Mesenchymal stem cell (in vitro differentiated cells and primary cell): Measurements from ENCODE around the gene NMNAT2.
A peak's percentile ranks its signal among the peaks of the same experiment; 100 is the strongest.

ENCODE experiments used
- DNase-seq: peaks from one replicate; pipeline ENCODE4 v3.0.0-alpha.2; 2013
- H2AFZ ChIP-seq: one replicate; pipeline ENCODE4 v1.6.1; 2013; ENCODE audit warnings: low read depth, mild to moderate bottlenecking, control low read depth, inconsistent platforms, low read length, moderate library complexity
- H2AK5ac ChIP-seq: 2 replicates; pipeline ENCODE4 v1.6.1; 2013; ENCODE audit warnings: low read length, moderate library complexity, mild to moderate bottlenecking, inconsistent platforms; ENCODE audit not compliant: severe bottlenecking
- H2BK120ac ChIP-seq: one replicate; pipeline ENCODE4 v1.6.1; 2013; ENCODE audit warnings: low read depth, mild to moderate bottlenecking, inconsistent platforms, low read length, moderate library complexity
- H2BK12ac ChIP-seq, 2 experiments: one replicate each; pipeline ENCODE4 v1.6.1; 2013; ENCODE audit warnings: inconsistent platforms in 2 of 2, low read length in 2 of 2, mild to moderate bottlenecking in 2 of 2, moderate library complexity in 2 of 2, control low read depth in 1 of 2
- H2BK15ac ChIP-seq: one replicate; pipeline ENCODE4 v1.6.1; 2013; ENCODE audit warnings: mild to moderate bottlenecking, low read depth, inconsistent platforms; ENCODE audit not compliant: poor library complexity, severe bottlenecking
- H2BK5ac ChIP-seq: 2 replicates; pipeline ENCODE4 v1.6.1; 2013; ENCODE audit warnings: low read depth, mild to moderate bottlenecking, low read length, control low read depth, inconsistent platforms; ENCODE audit not compliant: poor library complexity, severe bottlenecking
- H3K14ac ChIP-seq, 2 experiments: one replicate each; pipeline ENCODE4 v1.6.1; 2013; ENCODE audit warnings: inconsistent platforms in 2 of 2, low read length in 2 of 2, control low read depth in 1 of 2, mild to moderate bottlenecking in 1 of 2, moderate library complexity in 1 of 2
- H3K18ac ChIP-seq, 2 experiments: one replicate each; pipeline ENCODE4 v1.6.1; 2013; ENCODE audit warnings: inconsistent platforms in 2 of 2, low read length in 2 of 2, control low read depth in 1 of 2, low read depth in 1 of 2, mild to moderate bottlenecking in 1 of 2
- H3K23ac ChIP-seq, 2 experiments: one replicate each; pipeline ENCODE4 v1.6.1; 2013; ENCODE audit warnings: inconsistent platforms in 2 of 2, low read length in 2 of 2, mild to moderate bottlenecking in 2 of 2, moderate library complexity in 2 of 2, control low read depth in 1 of 2
- H3K27ac ChIP-seq: 2 replicates; pipeline ENCODE4 v1.5.1; 2013; ENCODE audit warnings: mild to moderate bottlenecking, moderate library complexity, low read length, control low read depth, inconsistent platforms; ENCODE audit not compliant: poor library complexity, severe bottlenecking
- H3K27me3 ChIP-seq, 2 experiments: 2 replicates each; pipeline versions ENCODE4 v1.6.1 to v1.7.0; 2013; ENCODE audit warnings: low read length in 2 of 2, mild to moderate bottlenecking in 2 of 2, moderate library complexity in 2 of 2, control low read depth in 1 of 2, inconsistent platforms in 1 of 2; ENCODE audit not compliant: control insufficient read depth in 1 of 2, insufficient read depth in 1 of 2
- H3K36me3 ChIP-seq, 2 experiments: 2 replicates each; pipeline versions ENCODE4 v1.6.1 to v1.7.0; 2013; ENCODE audit warnings: low read length in 2 of 2, control low read depth in 1 of 2, inconsistent platforms in 1 of 2, low read depth in 1 of 2, mild to moderate bottlenecking in 1 of 2; ENCODE audit not compliant: insufficient read depth in 2 of 2, control insufficient read depth in 1 of 2
- H3K4ac ChIP-seq, 2 experiments: one replicate each; pipeline ENCODE4 v1.6.1; 2013; ENCODE audit warnings: inconsistent platforms in 2 of 2, low read length in 2 of 2, mild to moderate bottlenecking in 2 of 2, moderate library complexity in 2 of 2, control low read depth in 1 of 2, low read depth in 1 of 2
- H3K4me1 ChIP-seq: 2 replicates; pipeline ENCODE4 v1.6.1; 2013; ENCODE audit warnings: low read depth, low read length, control low read depth; ENCODE audit not compliant: control insufficient read depth, insufficient read depth
- H3K4me2 ChIP-seq: 2 replicates; pipeline ENCODE4 v1.6.1; 2013; ENCODE audit warnings: low read length, mild to moderate bottlenecking, inconsistent platforms; ENCODE audit not compliant: poor library complexity, severe bottlenecking
- H3K4me3 ChIP-seq, 2 experiments: 2 replicates each; pipeline versions ENCODE4 v1.5.1 to v1.7.0; 2013; ENCODE audit warnings: low read length in 2 of 2, mild to moderate bottlenecking in 2 of 2, control low read depth in 1 of 2, low read depth in 1 of 2; ENCODE audit not compliant: insufficient read depth in 1 of 2
- H3K79me1 ChIP-seq: replicated peaks from 2 replicates; pipeline ENCODE4 v1.6.1; 2013; ENCODE audit warnings: mild to moderate bottlenecking, control low read depth, low read length, inconsistent platforms; ENCODE audit not compliant: poor library complexity, severe bottlenecking
- H3K9ac ChIP-seq: 2 replicates; pipeline ENCODE4 v1.7.0; 2013; ENCODE audit warnings: mild to moderate bottlenecking, low read length, moderate library complexity
- H3K9me3 ChIP-seq: 2 replicates; pipeline ENCODE4 v1.7.0; 2013; ENCODE audit warnings: mild to moderate bottlenecking, low read length; ENCODE audit not compliant: control insufficient read depth
- H4K8ac ChIP-seq: one replicate; pipeline ENCODE4 v1.6.1; 2013; ENCODE audit warnings: inconsistent platforms, mild to moderate bottlenecking, low read length, moderate library complexity
- H4K91ac ChIP-seq: one replicate; pipeline ENCODE4 v1.6.1; 2013; ENCODE audit warnings: mild to moderate bottlenecking, low read length, inconsistent platforms
- WGBS: methylation state at CpG from one replicate; pipeline ENCODE4 v1.1.7; 2013; ENCODE audit warnings: mixed read lengths; 5-methylcytosine and 5-hydroxymethylcytosine counted together

Gene NMNAT2

GRCh38 chr1:183236158-183236725, 181.9 kb downstream of the NMNAT2 start:
- H2BK5ac ChIP-seq: no peak overlapping the region
- H3K27ac ChIP-seq: no peak overlapping the region
- H4K8ac ChIP-seq: peak overlapping the region; percentile 5
- no peak overlapping the region for H2BK15ac ChIP-seq
- peak overlapping the region; percentile 11 for H2AK5ac ChIP-seq
- no peaks in the 10 kb centered on the region for H3K27me3 ChIP-seq
- H3K9me3 ChIP-seq: no peaks in the 10 kb centered on the region
- H3K36me3 ChIP-seq: no peaks in the 10 kb centered on the region
- no peaks in the 10 kb centered on the region for H3K79me1 ChIP-seq
- no peak overlapping the region for H3K4me3 ChIP-seq
- H3K9ac ChIP-seq: peak overlapping the region; percentile 90
- H3K4me2 ChIP-seq: no peak overlapping the region
- no peak for DNase-seq
- WGBS: 56% methylated on average over 5 of the region's 6 CpGs
- no peak overlapping the region for H3K14ac ChIP-seq
- H2BK120ac ChIP-seq: no peak overlapping the region
- H3K18ac ChIP-seq: peak overlapping the region in 1 of 2 experiments; percentile 61
- H2BK12ac ChIP-seq: peak overlapping the region in 1 of 2 experiments; percentile 29
- H3K23ac ChIP-seq: no peak overlapping the region
- no peak overlapping the region for H2AFZ ChIP-seq
- no peak overlapping the region for H3K4ac ChIP-seq
- peaks cover 6% of the 10 kb centered on the region for H3K4me1 ChIP-seq
- no peak overlapping the region for H4K91ac ChIP-seq

DNA sequence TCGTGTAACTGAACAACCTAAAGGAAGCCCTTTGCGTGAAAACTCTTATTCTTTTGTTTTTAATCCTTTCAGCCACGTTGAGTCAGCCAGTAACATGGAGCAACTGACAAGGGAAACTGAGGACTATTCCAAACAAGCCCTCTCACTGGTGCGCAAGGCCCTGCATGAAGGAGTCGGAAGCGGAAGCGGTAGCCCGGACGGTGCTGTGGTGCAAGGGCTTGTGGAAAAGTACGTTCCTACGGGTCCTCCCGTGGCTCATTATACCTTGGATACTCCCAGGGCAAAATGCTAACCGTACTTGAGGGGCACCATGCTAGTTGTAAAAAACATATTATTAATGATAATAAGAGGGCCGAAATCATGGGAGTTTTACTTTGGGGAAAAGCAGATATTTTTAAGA, 182.7 kb downstream of the NMNAT2 start:
- H2AK5ac ChIP-seq: peak overlapping the region; percentile 94
- no peak overlapping the region for H3K23ac ChIP-seq
- no peaks in the 10 kb centered on the region for H3K9me3 ChIP-seq
- H3K79me1 ChIP-seq: no peaks in the 10 kb centered on the region
- no peaks in the 10 kb centered on the region for H3K36me3 ChIP-seq
- peak overlapping the region; percentile 74 for H3K27ac ChIP-seq
- peaks cover 8% of the 10 kb centered on the region for H3K4me1 ChIP-seq
- H4K91ac ChIP-seq: peak overlapping the region; percentile 94
- no peaks in the 10 kb centered on the region for H3K27me3 ChIP-seq
- peak overlapping the region; percentile 97 to 100 for H2BK12ac ChIP-seq
- DNase-seq: no peak
- H4K8ac ChIP-seq: peak overlapping the region; percentile 87
- H2BK15ac ChIP-seq: no peak overlapping the region
- no peak overlapping the region for H2BK120ac ChIP-seq
- WGBS: 83% methylated on average over 14 of the region's 14 CpGs
- H3K18ac ChIP-seq: peak overlapping the region; percentile 93
- peak overlapping the region in 1 of 2 experiments; percentile 67 for H3K4me3 ChIP-seq
- H3K4ac ChIP-seq: peak overlapping the region in 1 of 2 experiments; percentile 77
- H3K14ac ChIP-seq: peak overlapping the region in 1 of 2 experiments; percentile 44
- H3K9ac ChIP-seq: peak overlapping the region; percentile 90
- no peak overlapping the region for H2AFZ ChIP-seq
- H2BK5ac ChIP-seq: no peak overlapping the region
- H3K4me2 ChIP-seq: peak overlapping the region; percentile 71

DNA sequence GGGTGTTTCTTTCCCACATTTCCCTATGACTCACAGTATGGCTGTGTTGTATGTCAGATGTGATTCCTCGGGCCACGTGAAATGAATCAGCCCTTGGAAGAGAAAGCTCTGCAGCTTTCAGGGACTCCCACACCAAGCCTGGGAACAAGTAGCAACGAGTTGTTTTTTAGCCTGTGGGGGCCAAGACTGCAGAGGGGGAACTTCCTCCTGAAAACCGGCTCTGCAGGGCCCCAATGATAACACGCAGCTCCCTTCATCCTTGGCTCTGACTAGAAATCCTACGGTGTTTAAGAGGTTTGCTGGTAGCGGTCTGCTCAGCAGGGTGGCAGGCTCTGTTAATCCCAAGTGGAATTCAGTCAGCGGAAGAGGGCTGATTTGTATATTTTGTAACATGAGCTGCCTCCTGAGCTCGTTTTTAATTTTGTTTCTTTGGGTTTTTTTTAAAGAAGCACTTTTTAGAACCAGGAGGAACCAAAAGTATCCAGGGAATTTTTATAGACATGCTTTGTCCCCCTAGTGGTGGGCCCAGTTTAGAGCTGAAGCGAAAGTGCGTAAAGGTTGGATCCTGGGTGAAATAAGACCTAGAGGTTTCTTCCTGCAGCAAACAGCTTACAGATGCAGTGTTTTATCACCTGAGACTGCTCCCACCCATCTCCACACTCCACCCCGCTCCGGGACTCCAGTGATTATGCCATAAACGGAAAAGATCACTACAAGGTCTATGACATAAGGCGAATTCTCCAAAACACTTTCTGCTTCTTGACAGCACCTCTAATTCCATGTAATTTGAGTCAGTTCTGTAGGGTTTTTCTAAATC, 183.3 kb downstream of the NMNAT2 start:
- H3K79me1 ChIP-seq: no peaks in the 10 kb centered on the region
- H4K8ac ChIP-seq: peak overlapping the region; percentile 53
- H3K27ac ChIP-seq: peak overlapping the region; percentile 74
- H3K4me3 ChIP-seq: peak overlapping the region in 1 of 2 experiments; percentile 67
- H2BK12ac ChIP-seq: peak overlapping the region in 1 of 2 experiments; percentile 100
- no peak overlapping the region for H4K91ac ChIP-seq
- H2BK15ac ChIP-seq: no peak overlapping the region
- no peaks in the 10 kb centered on the region for H3K27me3 ChIP-seq
- H2BK120ac ChIP-seq: no peak overlapping the region
- peaks cover 8% of the 10 kb centered on the region for H3K4me1 ChIP-seq
- H2AK5ac ChIP-seq: no peak overlapping the region
- peak overlapping the region; percentile 93 to 94 for H3K18ac ChIP-seq
- no peak overlapping the region for H3K23ac ChIP-seq
- no peaks in the 10 kb centered on the region for H3K36me3 ChIP-seq
- WGBS: 8% methylated on average over 15 of the region's 15 CpGs
- peak; percentile 97 for DNase-seq
- peak overlapping the region; percentile 90 for H3K9ac ChIP-seq
- no peak overlapping the region for H2BK5ac ChIP-seq
- H3K9me3 ChIP-seq: no peaks in the 10 kb centered on the region
- H3K4ac ChIP-seq: peak overlapping the region in 1 of 2 experiments; percentile 77
- peak overlapping the region; percentile 71 for H3K4me2 ChIP-seq
- H3K14ac ChIP-seq: peak overlapping the region in 1 of 2 experiments; percentile 72
- peak overlapping the region; percentile 87 for H2AFZ ChIP-seq

- H3K4me1 ChIP-seq: peaks cover 8% of the 10 kb centered on the region
- no peaks in the 10 kb centered on the region for H3K27me3 ChIP-seq
- peak overlapping the region; percentile 11 for H3K9ac ChIP-seq
- DNase-seq: no peak
- no peak overlapping the region for H4K91ac ChIP-seq
- no peak overlapping the region for H3K4ac ChIP-seq
- H3K18ac ChIP-seq: no peak overlapping the region
- H2AK5ac ChIP-seq: no peak overlapping the region
- no peak overlapping the region for H2BK12ac ChIP-seq
- H3K79me1 ChIP-seq: no peaks in the 10 kb centered on the region
- no peak overlapping the region for H3K4me2 ChIP-seq
- H2BK120ac ChIP-seq: no peak overlapping the region
- no peaks in the 10 kb centered on the region for H3K36me3 ChIP-seq
- H3K4me3 ChIP-seq: no peak overlapping the region
- no peak overlapping the region for H3K27ac ChIP-seq
- no peak overlapping the region for H3K23ac ChIP-seq
- H2AFZ ChIP-seq: no peak overlapping the region
- no peaks in the 10 kb centered on the region for H3K9me3 ChIP-seq
- H4K8ac ChIP-seq: no peak overlapping the region
- no peak overlapping the region for H3K14ac ChIP-seq
- no peak overlapping the region for H2BK5ac ChIP-seq
- no peak overlapping the region for H2BK15ac ChIP-seq
Measured at GRCh38 chr1:183233113-183233512, 185.1 kb downstream of the NMNAT2 start.
